CD4-positive, alpha-beta T cell treated with Interleukin-21 for 1 hour (primary cell): ENCODE data around the gene HEG1.

Source experiments
- DNase-seq: peaks from one replicate; pipeline ENCODE4 v3.0.0-alpha.2; 2020

Gene HEG1

GRCh38 chr3:125045965-125046364 is 9.8 kb downstream of the HEG1 start:
- no peak for DNase-seq

- no peak for DNase-seq
These were observed 10.6 kb downstream of the HEG1 start for GRCh38 chr3:125045194-125045593.

- no peak for DNase-seq
These were observed 12.1 kb downstream of the HEG1 start for GRCh38 chr3:125043599-125044151.

GRCh38 chr3:125042725-125043406 is 12.9 kb downstream of the HEG1 start:
- no peak for DNase-seq

- no peak for DNase-seq
These were observed 16.4 kb downstream of the HEG1 start for GRCh38 chr3:125039131-125040100.

GRCh38 chr3:125037498-125038150 is 18.2 kb downstream of the HEG1 start:
- DNase-seq: no peak

- no peak for DNase-seq
These were observed 20.6 kb downstream of the HEG1 start for GRCh38 chr3:125035217-125035616.

- DNase-seq: no peak
These were observed 22.2 kb downstream of the HEG1 start for GRCh38 chr3:125033616-125034015.

- DNase-seq: no peak
These were observed 22.7 kb downstream of the HEG1 start for GRCh38 chr3:125033135-125033534.

GRCh38 chr3:125032683-125033082 is 23.1 kb downstream of the HEG1 start:
- DNase-seq: no peak

- DNase-seq: no peak
These were observed 23.6 kb downstream of the HEG1 start for GRCh38 chr3:125032100-125032643.

- no peak for DNase-seq
These were observed 24.3 kb downstream of the HEG1 start for GRCh38 chr3:125031544-125031943.

GRCh38 chr3:125028657-125029056 is 27.1 kb downstream of the HEG1 start:
- no peak for DNase-seq

- no peak for DNase-seq
These were observed 30.2 kb downstream of the HEG1 start for GRCh38 chr3:125025642-125026041.

GRCh38 chr3:125024817-125025216 is 31.0 kb downstream of the HEG1 start:
- no peak for DNase-seq

- no peak for DNase-seq
These were observed 31.8 kb downstream of the HEG1 start for GRCh38 chr3:125023833-125024555.

GRCh38 chr3:125022206-125022605 is 33.6 kb downstream of the HEG1 start:
- DNase-seq: no peak

- DNase-seq: no peak
These were observed 36.5 kb downstream of the HEG1 start for GRCh38 chr3:125019271-125019670.

GRCh38 chr3:125017406-125017805 is 38.4 kb downstream of the HEG1 start:
- DNase-seq: no peak

GRCh38 chr3:125014570-125015179 is 41.1 kb downstream of the HEG1 start:
- DNase-seq: no peak

GRCh38 chr3:125013095-125013494 is 42.7 kb downstream of the HEG1 start:
- DNase-seq: no peak

- no peak for DNase-seq
These were observed 43.9 kb downstream of the HEG1 start for GRCh38 chr3:125011941-125012340.
